PFSK-1 (cell line): ENCODE data around the gene TECR.

Experiments used
- FOXP2 ChIP-seq: optimal IDR thresholded peaks from 2 replicates; pipeline ENCODE3; 2011; ENCODE audit warnings: borderline replicate concordance, control low read depth, inconsistent platforms; ENCODE audit not compliant: insufficient read depth; ENCODE audit errors: extremely low read length, extremely low read depth
- POLR2AphosphoS5 ChIP-seq: IDR thresholded peaks from 2 replicates; pipeline ENCODE4 v1.6.1; 2012; ENCODE audit warnings: low read depth, mild to moderate bottlenecking, control low read depth, low read length, moderate library complexity
- REST ChIP-seq, 2 experiments: IDR thresholded peaks; 2 replicates each; pipeline versions ENCODE4 v1.6.1 to v1.8.0; 2011 to 2012; ENCODE audit warnings: low read depth in 2 of 2, low read length in 2 of 2, control low read depth in 1 of 2, inconsistent platforms in 1 of 2, mild to moderate bottlenecking in 1 of 2, moderate library complexity in 1 of 2; ENCODE audit not compliant: insufficient read depth in 1 of 2
- SIN3A ChIP-seq: IDR thresholded peaks from 2 replicates; pipeline ENCODE4 v1.6.1; 2012; ENCODE audit warnings: mild to moderate bottlenecking, low read length, moderate library complexity, borderline replicate concordance; ENCODE audit not compliant: insufficient read depth
- TAF1 ChIP-seq: IDR thresholded peaks from 2 replicates; pipeline ENCODE4 v1.6.1; 2012; ENCODE audit warnings: low read length, control low read depth, borderline replicate concordance; ENCODE audit not compliant: insufficient read depth

The TECR gene

GRCh38 chr19:14558370-14559066, 29.1 kb downstream of the TECR start:
- no peak for TF ChIP-seq FOXP2

GRCh38 chr19:14559916-14560775, 30.8 kb downstream of the TECR start:
- no peak for TF ChIP-seq REST (IDR thresholded peaks at IDR 0.05; ENCODE audit: insufficient read depth in 1 of 2, low read depth in 2 of 2, low read length in 2 of 2)
- TF ChIP-seq POLR2AphosphoS5, result no peak
- no peak for TF ChIP-seq FOXP2
- TF ChIP-seq TAF1, result no peak
- TF ChIP-seq SIN3A, result no peak

- TF ChIP-seq FOXP2 (no peak), POLR2AphosphoS5 (no peak), SIN3A (no peak), TAF1 (no peak), REST (IDR thresholded peaks at IDR 0.05; ENCODE audit: insufficient read depth in 1 of 2, low read depth in 2 of 2, low read length in 2 of 2) (no peak)
Observed at GRCh38 chr19:14560776-14561108, 31.3 kb downstream of the TECR start.

GRCh38 chr19:14561249-14561648, 31.9 kb downstream of the TECR start:
- TF ChIP-seq TAF1 (no peak), REST (IDR thresholded peaks at IDR 0.05; ENCODE audit: insufficient read depth in 1 of 2, low read depth in 2 of 2, low read length in 2 of 2) (no peak), FOXP2 (no peak), SIN3A (no peak), POLR2AphosphoS5 (no peak)

GRCh38 chr19:14561847-14562351, 32.5 kb downstream of the TECR start:
- TF ChIP-seq POLR2AphosphoS5 (no peak), REST (IDR thresholded peaks at IDR 0.05; ENCODE audit: insufficient read depth in 1 of 2, low read depth in 2 of 2, low read length in 2 of 2) (no peak), FOXP2 (no peak), SIN3A (no peak), TAF1 (no peak)
